ENCODE results near the gene FAM83E.
"Not testable (repeated sequence)": the region's sequence is repeated elsewhere in the genome, so short reads cannot be mapped to it uniquely, and the experiment has no call there.

FAM83E gene

DNA sequence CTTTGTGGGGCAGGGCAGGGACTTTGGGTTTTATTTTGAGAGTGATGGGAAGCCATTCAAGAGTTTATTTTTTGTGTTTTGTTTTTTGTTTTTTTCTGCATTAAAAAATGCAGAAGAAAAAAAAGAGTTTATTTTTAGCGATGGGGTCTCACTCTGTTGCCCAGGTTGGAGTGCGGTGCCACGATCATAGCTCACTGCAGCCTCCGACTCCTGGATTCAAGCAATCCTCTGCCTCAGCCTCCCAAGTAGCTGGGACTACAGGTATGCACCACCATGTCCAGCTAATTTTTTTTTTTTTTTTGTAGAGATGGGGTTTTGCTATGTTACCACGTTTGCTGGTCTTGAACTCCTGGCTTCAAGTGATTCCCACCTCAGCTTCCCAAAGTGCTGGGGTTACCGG is 43.6 kb upstream of the FAM83E start:
- TF ChIP-seq, protein P1, sequence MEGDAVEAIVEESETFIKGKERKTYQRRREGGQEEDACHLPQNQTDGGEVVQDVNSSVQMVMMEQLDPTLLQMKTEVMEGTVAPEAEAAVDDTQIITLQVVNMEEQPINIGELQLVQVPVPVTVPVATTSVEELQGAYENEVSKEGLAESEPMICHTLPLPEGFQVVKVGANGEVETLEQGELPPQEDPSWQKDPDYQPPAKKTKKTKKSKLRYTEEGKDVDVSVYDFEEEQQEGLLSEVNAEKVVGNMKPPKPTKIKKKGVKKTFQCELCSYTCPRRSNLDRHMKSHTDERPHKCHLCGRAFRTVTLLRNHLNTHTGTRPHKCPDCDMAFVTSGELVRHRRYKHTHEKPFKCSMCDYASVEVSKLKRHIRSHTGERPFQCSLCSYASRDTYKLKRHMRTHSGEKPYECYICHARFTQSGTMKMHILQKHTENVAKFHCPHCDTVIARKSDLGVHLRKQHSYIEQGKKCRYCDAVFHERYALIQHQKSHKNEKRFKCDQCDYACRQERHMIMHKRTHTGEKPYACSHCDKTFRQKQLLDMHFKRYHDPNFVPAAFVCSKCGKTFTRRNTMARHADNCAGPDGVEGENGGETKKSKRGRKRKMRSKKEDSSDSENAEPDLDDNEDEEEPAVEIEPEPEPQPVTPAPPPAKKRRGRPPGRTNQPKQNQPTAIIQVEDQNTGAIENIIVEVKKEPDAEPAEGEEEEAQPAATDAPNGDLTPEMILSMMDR (IDR thresholded peaks at IDR 0.05; ENCODE audit: control insufficient read depth, insufficient read depth, low read depth, low read length, missing control alignments): no peak
- H3K4me3 ChIP-seq (ENCODE audit: control insufficient read depth, low read depth, low read length): no peak overlapping the region
- no peak for DNase-seq (ENCODE audit: low read depth)

DNA sequence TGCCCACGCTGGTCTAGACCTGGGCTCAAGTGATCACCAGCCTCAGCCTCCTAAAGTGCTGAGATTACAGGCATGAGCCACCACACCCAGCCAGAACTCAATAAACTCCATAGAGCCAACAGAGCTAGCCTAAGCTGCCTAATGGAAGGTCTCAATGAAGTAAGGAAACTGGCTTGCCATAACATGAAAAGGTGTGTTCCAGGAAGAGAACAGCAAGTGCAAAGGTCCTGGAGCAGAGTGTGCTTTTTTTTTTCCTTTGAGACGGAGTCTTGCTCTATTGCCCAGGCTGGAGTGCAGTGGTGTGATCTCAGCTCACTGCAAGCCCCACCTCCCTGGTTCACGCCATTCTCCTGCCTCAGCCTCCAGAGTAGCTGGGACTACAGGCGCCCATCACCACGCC is 43.0 kb upstream of the FAM83E start:
- H3K4me3 ChIP-seq (ENCODE audit: control insufficient read depth, low read depth, low read length); DNase-seq (ENCODE audit: low read depth): not testable (repeated sequence)

DNA sequence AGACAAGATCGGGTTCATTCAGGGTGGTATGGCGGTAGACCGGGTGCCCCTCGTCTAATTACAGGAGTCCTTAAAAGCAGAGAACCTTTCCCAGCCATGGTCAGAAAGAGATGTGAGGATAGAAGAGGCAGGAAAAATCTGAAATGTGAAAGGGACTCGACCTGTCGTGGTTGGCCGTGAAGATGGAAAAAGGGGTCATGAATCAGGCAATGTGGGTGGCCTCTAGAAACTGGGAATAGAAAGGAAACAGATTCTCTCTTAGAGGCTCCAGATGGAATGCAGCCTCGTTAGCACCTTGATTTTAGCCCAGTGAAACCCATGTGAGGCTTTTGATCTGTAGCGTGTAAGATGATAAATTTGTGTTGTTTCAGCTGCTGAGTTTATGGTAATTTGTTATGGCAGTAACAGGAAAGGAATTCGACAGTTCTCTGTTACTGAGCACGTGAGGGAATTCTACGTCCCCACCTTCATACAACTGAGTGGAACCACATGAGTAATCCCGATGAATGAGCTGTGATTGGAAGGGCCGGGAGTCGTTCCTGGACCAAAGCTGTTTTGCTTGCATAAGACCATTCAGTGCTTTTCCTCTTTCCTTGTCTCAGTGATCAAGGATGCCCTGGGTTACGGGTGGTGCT is 42.1 kb upstream of the FAM83E start:
- H3K4me3 ChIP-seq (ENCODE audit: control insufficient read depth, low read depth, low read length): no peak overlapping the region
- DNase-seq (ENCODE audit: low read depth): peak; percentile 69
- TF ChIP-seq, protein P1 (IDR thresholded peaks at IDR 0.05; ENCODE audit: control insufficient read depth, insufficient read depth, low read depth, low read length, missing control alignments): no peak

DNA sequence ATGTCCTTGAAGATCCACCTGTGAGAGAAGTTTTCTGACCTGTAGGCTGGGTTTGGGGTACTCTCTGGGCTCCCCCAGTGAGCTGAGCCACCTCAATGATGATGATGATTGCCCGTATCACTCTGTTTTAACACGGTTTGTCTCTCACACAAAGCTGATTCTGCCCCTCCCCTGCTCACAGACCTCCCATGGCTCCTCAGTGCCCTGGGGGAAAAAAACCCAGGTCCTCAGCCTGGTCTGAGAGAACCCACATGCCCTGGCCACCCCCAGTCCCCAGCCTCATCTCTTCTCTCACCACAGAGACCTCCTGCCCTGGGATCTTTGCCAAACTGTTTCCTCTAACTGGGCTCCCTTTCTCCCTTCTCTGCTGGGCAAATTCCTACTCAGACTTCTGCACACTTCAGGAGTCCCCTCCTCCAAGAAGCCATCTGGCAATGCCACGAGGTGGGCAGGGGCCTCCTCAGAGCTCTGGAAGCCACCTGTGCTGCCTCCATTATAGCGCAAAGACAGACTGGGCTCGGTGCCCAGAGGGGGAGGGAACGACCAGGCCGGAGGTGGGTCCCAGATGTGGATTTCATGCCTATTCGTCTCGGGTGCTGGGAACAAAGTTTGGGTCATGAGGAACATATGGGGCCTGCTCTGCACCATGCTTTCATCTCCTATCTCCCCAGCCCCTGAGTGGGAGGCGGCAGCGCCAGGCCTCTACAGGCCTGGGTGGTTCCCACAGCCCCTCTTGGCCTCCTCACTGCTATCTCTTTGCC is 39.6 kb upstream of the FAM83E start:
- TF ChIP-seq, protein P1 (IDR thresholded peaks at IDR 0.05; ENCODE audit: control insufficient read depth, insufficient read depth, low read depth, low read length, missing control alignments): no peak
- H3K4me3 ChIP-seq (ENCODE audit: control insufficient read depth, low read depth, low read length): no peak overlapping the region
- no peak for DNase-seq (ENCODE audit: low read depth)

DNA sequence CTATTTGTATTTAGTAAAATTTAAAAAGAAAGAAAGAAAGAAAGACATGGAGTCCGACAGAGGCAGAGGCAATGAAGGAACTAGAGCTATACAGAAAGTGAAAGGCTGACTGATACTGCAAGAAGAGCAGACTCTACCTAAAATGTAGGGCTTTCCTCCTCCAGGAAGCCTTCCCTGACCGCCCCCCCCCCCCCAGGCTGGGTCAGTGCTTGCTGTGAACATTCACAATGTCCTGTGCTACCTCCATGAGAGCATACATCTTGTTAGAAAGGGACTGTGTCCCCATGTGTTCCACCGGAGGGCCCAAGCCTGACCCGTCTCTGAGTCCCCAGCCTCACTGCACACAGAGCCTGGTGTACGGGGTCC is 36.8 kb upstream of the FAM83E start:
- TF ChIP-seq, protein P1 (IDR thresholded peaks at IDR 0.05; ENCODE audit: control insufficient read depth, insufficient read depth, low read depth, low read length, missing control alignments): no peak
- DNase-seq (ENCODE audit: low read depth): no peak
- no peak overlapping the region for H3K4me3 ChIP-seq (ENCODE audit: control insufficient read depth, low read depth, low read length)

DNA sequence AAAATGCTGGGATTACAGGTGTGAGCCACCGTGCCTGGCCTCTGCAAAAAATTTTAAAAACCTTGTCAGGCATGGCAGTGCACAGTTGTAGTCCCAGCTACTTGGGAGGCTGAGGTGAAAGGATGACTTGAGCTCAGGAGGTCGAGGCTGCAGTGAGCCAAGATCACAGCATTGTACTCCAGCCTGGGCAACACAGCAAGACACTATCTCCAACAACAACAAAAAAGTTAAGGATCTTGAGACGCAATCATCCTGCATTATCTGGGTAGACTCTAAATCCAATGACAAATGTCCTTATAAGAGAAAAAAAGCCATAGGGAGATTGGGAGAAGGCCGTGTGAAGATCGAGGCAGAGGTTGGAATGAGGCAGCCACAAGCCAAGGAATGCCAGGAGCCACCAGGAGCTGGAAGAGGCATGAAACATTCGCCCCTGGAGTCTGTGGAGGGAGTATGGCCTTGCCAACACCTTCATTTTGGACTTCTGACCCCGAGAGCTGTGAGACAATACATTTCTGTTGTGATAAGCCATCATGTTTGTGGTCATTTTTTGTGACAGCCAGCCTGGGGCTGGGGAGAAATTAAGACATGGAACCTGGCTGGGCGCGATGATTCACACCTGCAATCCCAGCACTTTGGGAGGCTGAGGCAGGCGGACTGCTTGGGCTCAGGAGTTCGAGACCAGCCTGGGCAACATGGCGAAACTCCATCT is 36.3 kb upstream of the FAM83E start:
- DNase-seq (ENCODE audit: low read depth): no peak
- no peak overlapping the region for H3K4me3 ChIP-seq (ENCODE audit: control insufficient read depth, low read depth, low read length)
- TF ChIP-seq, protein P1 (IDR thresholded peaks at IDR 0.05; ENCODE audit: control insufficient read depth, insufficient read depth, low read depth, low read length, missing control alignments): no peak

DNA sequence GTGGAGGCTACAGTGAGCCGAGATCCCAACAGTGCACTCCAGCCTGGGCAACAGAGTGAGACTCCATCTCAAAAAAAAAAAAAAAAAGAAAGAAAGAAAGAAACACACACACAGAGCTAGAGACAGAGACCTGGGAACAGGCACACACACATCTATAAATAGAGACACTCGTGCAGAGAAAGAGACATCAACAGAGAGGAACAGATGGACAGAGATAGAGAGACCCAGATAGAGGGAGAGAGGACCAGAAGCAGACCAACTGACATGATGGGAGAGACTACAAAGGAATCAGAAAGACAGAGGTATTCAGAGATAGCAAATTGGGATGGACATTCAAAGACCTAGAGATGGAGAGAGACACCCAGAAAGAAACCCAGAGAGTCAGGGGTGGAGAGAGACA is 33.3 kb upstream of the FAM83E start:
- TF ChIP-seq, protein P1 (IDR thresholded peaks at IDR 0.05; ENCODE audit: control insufficient read depth, insufficient read depth, low read depth, low read length, missing control alignments): no peak
- H3K4me3 ChIP-seq (ENCODE audit: control insufficient read depth, low read depth, low read length): no peak overlapping the region
- no peak for DNase-seq (ENCODE audit: low read depth)
